ENCODE results near the gene CRYBA4.
A peak's percentile ranks its signal among the peaks of the same experiment; 100 is the strongest.
"Not testable (repeated sequence)": the region's sequence is repeated elsewhere in the genome, so short reads cannot be mapped to it uniquely, and the experiment has no call there.

The CRYBA4 gene

GRCh38 chr22:26593763-26594162 is 28.0 kb upstream of the CRYBA4 start:
- no peak for DNase-seq

GRCh38 chr22:26597026-26597425 is 24.7 kb upstream of the CRYBA4 start:
- no peak for DNase-seq

- DNase-seq, result no peak
These were observed 24.3 kb upstream of the CRYBA4 start for GRCh38 chr22:26597480-26597879.

GRCh38 chr22:26599505-26599904 is 22.3 kb upstream of the CRYBA4 start:
- DNase-seq, result no peak

GRCh38 chr22:26601726-26602125 is 20.0 kb upstream of the CRYBA4 start:
- DNase-seq, result no peak

- no peak for DNase-seq
These were observed 19.6 kb upstream of the CRYBA4 start for GRCh38 chr22:26602127-26602526.

- DNase-seq, result no peak
These were observed 17.4 kb upstream of the CRYBA4 start for GRCh38 chr22:26604368-26604767.

- no peak for DNase-seq
These were observed 15.2 kb upstream of the CRYBA4 start for GRCh38 chr22:26606611-26607010.

- DNase-seq, result no peak
These were observed 13.6 kb upstream of the CRYBA4 start for GRCh38 chr22:26608129-26608528.

GRCh38 chr22:26609287-26609686 is 12.5 kb upstream of the CRYBA4 start:
- DNase-seq, result no peak

- DNase-seq, result peak in 24 of 51 donors; percentile 6 to 78 (median 30)
These were observed 11.4 kb upstream of the CRYBA4 start for GRCh38 chr22:26610072-26610958.

- no peak for DNase-seq
These were observed 10.8 kb upstream of the CRYBA4 start for GRCh38 chr22:26610996-26611395.

- no peak for DNase-seq
These were observed 9.1 kb upstream of the CRYBA4 start for GRCh38 chr22:26612652-26613051.

- not testable (repeated sequence) for DNase-seq
These were observed 8.0 kb upstream of the CRYBA4 start for GRCh38 chr22:26613753-26614152.

- DNase-seq, result no peak
These were observed 7.4 kb upstream of the CRYBA4 start for GRCh38 chr22:26614322-26614721.

- no peak for DNase-seq
These were observed 6.6 kb upstream of the CRYBA4 start for GRCh38 chr22:26615149-26615548.

GRCh38 chr22:26615830-26616435 is 5.8 kb upstream of the CRYBA4 start:
- DNase-seq, result no peak

- no peak for DNase-seq
These were observed 5.1 kb upstream of the CRYBA4 start for GRCh38 chr22:26616650-26617049.

GRCh38 chr22:26617271-26618199 is 4.2 kb upstream of the CRYBA4 start, which contains the start of gene CRYBB1:
Gene CRYBB1 (minus strand): TSS chr22:26618027. CDS start chr22:26616319, 1,708 bp downstream.
- peak in 10 of 51 donors; percentile 2 to 18 (median 10) for DNase-seq

- no peak for DNase-seq
These were observed 3.3 kb upstream of the CRYBA4 start for GRCh38 chr22:26618455-26618854.

GRCh38 chr22:26619510-26619909 is 2.3 kb upstream of the CRYBA4 start:
- no peak for DNase-seq

- DNase-seq, result no peak
These were observed 1.6 kb upstream of the CRYBA4 start for GRCh38 chr22:26620197-26620596.

Measured in hypothalamus (tissue), 51 donors.